Measurements from ENCODE around the gene CEBPG.

- no peak for TF ChIP-seq CTCF (IDR thresholded peaks at IDR 0.05; ENCODE audit: insufficient read depth, low read length)
- no peak for TF ChIP-seq GABPA (IDR thresholded peaks at IDR 0.05; ENCODE audit: low read depth)
Measured at GRCh38 chr19:33421368-33421767, 47.9 kb downstream of the CEBPG start.
